ENCODE measurements around the gene CCDC116.

The CCDC116 gene

GRCh38 chr22:21632237-21632895 lies at the start of gene CCDC116:
CCDC116 (plus strand) TSS chr22:21632760; CDS start chr22:21633182, 422 bp downstream.
- no peak for TF ChIP-seq CTCF (IDR thresholded peaks at IDR 0.05; ENCODE audit: insufficient read depth, low read depth, low read length, missing control alignments)
- DNase-seq (ENCODE audit: low read depth): peak; percentile 54
- no peak within 1 kb of the TSS for H3K4me3 ChIP-seq (ENCODE audit: low read depth, low read length)

GRCh38 chr22:21582801-21583740 lies 49.5 kb upstream of the CCDC116 start:
- no peak for TF ChIP-seq CTCF (IDR thresholded peaks at IDR 0.05; ENCODE audit: insufficient read depth, low read depth, low read length, missing control alignments)
- no peak overlapping the region for H3K4me3 ChIP-seq (ENCODE audit: low read depth, low read length)
- no peak for DNase-seq (ENCODE audit: low read depth)

GRCh38 chr22:21585389-21585788 lies 47.2 kb upstream of the CCDC116 start:
- no peak overlapping the region for H3K4me3 ChIP-seq (ENCODE audit: low read depth, low read length)
- DNase-seq (ENCODE audit: low read depth): no peak
- no peak for TF ChIP-seq CTCF (IDR thresholded peaks at IDR 0.05; ENCODE audit: insufficient read depth, low read depth, low read length, missing control alignments)

GRCh38 chr22:21587803-21588611 lies 44.6 kb upstream of the CCDC116 start:
- no peak for TF ChIP-seq CTCF (IDR thresholded peaks at IDR 0.05; ENCODE audit: insufficient read depth, low read depth, low read length, missing control alignments)
- peak; percentile 83 for DNase-seq (ENCODE audit: low read depth)
- no peak overlapping the region for H3K4me3 ChIP-seq (ENCODE audit: low read depth, low read length)

- no peak for DNase-seq (ENCODE audit: low read depth)
- no peak for TF ChIP-seq CTCF (IDR thresholded peaks at IDR 0.05; ENCODE audit: insufficient read depth, low read depth, low read length, missing control alignments)
- no peak overlapping the region for H3K4me3 ChIP-seq (ENCODE audit: low read depth, low read length)
Measured at GRCh38 chr22:21589396-21589795, 43.2 kb upstream of the CCDC116 start.

- DNase-seq (ENCODE audit: low read depth): peak; percentile 27
- no peak for TF ChIP-seq CTCF (IDR thresholded peaks at IDR 0.05; ENCODE audit: insufficient read depth, low read depth, low read length, missing control alignments)
- no peak overlapping the region for H3K4me3 ChIP-seq (ENCODE audit: low read depth, low read length)
Measured at GRCh38 chr22:21590809-21591641, 41.5 kb upstream of the CCDC116 start.
